Measurements from ENCODE around the gene PROC. TPM values are rescaled to one million over a fixed set of nuclear protein-coding genes. Genes with fewer than 3 reads are reported as not detected.

The PROC gene
- polyA plus RNA-seq, 1 experiment: not detected

DNA sequence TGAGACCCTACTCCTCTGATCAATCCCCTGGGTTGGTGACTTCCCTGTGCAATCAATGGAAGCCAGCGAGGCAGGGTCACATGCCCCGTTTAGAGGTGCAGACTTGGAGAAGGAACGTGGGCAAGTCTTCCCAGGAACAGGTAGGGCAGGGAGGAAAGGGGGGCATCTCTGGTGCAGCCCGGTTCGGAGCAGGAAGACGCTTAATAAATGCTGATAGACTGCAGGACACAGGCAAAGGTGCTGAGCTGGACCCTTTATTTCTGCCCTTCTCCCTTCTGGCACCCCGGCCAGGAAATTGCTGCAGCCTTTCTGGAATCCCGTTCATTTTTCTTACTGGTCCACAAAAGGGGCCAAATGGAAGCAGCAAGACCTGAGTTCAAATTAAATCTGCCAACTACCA, 821 bp upstream of the PROC start:
- no peak for DNase-seq (ENCODE audit: low read depth, low spot score)
- TF ChIP-seq, protein P1, sequence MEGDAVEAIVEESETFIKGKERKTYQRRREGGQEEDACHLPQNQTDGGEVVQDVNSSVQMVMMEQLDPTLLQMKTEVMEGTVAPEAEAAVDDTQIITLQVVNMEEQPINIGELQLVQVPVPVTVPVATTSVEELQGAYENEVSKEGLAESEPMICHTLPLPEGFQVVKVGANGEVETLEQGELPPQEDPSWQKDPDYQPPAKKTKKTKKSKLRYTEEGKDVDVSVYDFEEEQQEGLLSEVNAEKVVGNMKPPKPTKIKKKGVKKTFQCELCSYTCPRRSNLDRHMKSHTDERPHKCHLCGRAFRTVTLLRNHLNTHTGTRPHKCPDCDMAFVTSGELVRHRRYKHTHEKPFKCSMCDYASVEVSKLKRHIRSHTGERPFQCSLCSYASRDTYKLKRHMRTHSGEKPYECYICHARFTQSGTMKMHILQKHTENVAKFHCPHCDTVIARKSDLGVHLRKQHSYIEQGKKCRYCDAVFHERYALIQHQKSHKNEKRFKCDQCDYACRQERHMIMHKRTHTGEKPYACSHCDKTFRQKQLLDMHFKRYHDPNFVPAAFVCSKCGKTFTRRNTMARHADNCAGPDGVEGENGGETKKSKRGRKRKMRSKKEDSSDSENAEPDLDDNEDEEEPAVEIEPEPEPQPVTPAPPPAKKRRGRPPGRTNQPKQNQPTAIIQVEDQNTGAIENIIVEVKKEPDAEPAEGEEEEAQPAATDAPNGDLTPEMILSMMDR (IDR thresholded peaks at IDR 0.05; ENCODE audit: low read depth, low read length): no peak
- Histone ChIP-seq H3K9me3 (ENCODE audit: control insufficient read depth, insufficient read depth, low read length) (no peaks in the 10 kb centered on the region; the same call in 1 of the 2 replicates), H3K27ac (ENCODE audit: low read depth, low read length) (no peak overlapping the region), H3K27me3 (ENCODE audit: control insufficient read depth, insufficient read depth, low read length) (peaks cover 10% of the 10 kb centered on the region), H3K4me3 (ENCODE audit: low read depth, low read length) (no peak overlapping the region)
- POLR2A ChIA-PET: no interaction called here
- CTCF ChIA-PET: interaction anchor here (1.2 kb wide), 1 partner anchor 62 kb away, joined by 3 read pairs; no protein-coding TSS in a partner anchor

GRCh38 chr2:127419112-127419430, 844 bp downstream of the PROC start:
- Histone ChIP-seq H3K4me3 (ENCODE audit: low read depth, low read length) (no peak overlapping the region), H3K27ac (ENCODE audit: low read depth, low read length) (no peak overlapping the region), H3K27me3 (ENCODE audit: control insufficient read depth, insufficient read depth, low read length) (peaks cover 22% of the 10 kb centered on the region), H3K9me3 (ENCODE audit: control insufficient read depth, insufficient read depth, low read length) (no peaks in the 10 kb centered on the region; the same call in 1 of the 2 replicates)
- TF ChIP-seq, protein P1 (IDR thresholded peaks at IDR 0.05; ENCODE audit: low read depth, low read length): no peak
- no peak for DNase-seq (ENCODE audit: low read depth, low spot score)
- CTCF ChIA-PET: no interaction called here
- POLR2A ChIA-PET: interaction anchor here (1.0 kb wide), 1 partner anchor 32 kb away, joined by 3 read pairs; no protein-coding TSS in a partner anchor

DNA sequence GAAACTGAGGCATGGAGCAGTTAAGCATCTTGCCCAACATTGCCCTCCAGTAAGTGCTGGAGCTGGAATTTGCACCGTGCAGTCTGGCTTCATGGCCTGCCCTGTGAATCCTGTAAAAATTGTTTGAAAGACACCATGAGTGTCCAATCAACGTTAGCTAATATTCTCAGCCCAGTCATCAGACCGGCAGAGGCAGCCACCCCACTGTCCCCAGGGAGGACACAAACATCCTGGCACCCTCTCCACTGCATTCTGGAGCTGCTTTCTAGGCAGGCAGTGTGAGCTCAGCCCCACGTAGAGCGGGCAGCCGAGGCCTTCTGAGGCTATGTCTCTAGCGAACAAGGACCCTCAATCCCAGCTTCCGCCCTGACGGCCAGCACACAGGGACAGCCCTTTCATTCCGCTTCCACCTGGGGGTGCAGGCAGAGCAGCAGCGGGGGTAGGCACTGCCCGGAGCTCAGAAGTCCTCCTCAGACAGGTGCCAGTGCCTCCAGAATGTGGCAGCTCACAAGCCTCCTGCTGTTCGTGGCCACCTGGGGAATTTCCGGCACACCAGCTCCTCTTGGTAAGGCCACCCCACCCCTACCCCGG, 1.3 kb downstream of the PROC start:
- TF ChIP-seq, protein P1 (IDR thresholded peaks at IDR 0.05; ENCODE audit: low read depth, low read length): no peak
- Histone ChIP-seq H3K4me3 (ENCODE audit: low read depth, low read length) (no peak overlapping the region), H3K27ac (ENCODE audit: low read depth, low read length) (no peak overlapping the region), H3K27me3 (ENCODE audit: control insufficient read depth, insufficient read depth, low read length) (peaks cover 22% of the 10 kb centered on the region), H3K9me3 (ENCODE audit: control insufficient read depth, insufficient read depth, low read length) (no peaks in the 10 kb centered on the region; the same call in 1 of the 2 replicates)
- POLR2A ChIA-PET: interaction anchor here (1.0 kb wide), 1 partner anchor 33 kb away, joined by 3 read pairs; no protein-coding TSS in a partner anchor
- DNase-seq (ENCODE audit: low read depth, low spot score): no peak
- CTCF ChIA-PET: no interaction called here

DNA sequence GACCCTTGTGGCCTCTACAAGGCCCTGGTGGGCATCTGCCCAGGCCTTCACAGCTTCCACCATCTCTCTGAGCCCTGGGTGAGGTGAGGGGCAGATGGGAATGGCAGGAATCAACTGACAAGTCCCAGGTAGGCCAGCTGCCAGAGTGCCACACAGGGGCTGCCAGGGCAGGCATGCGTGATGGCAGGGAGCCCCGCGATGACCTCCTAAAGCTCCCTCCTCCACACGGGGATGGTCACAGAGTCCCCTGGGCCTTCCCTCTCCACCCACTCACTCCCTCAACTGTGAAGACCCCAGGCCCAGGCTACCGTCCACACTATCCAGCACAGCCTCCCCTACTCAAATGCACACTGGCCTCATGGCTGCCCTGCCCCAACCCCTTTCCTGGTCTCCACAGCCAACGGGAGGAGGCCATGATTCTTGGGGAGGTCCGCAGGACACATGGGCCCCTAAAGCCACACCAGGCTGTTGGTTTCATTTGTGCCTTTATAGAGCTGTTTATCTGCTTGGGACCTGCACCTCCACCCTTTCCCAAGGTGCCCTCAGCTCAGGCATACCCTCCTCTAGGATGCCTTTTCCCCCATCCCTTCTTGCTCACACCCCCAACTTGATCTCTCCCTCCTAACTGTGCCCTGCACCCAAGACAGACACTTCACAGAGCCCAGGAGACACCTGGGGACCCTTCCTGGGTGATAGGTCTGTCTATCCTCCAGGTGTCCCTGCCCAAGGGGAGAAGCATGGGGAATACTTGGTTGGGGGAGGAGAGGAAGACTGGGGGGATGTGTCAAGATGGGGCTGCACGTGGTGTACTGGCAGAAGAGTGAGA, 2.0 kb downstream of the PROC start:
- DNase-seq (ENCODE audit: low read depth, low spot score): no peak
- POLR2A ChIA-PET: no interaction called here
- H3K27ac ChIP-seq (ENCODE audit: low read depth, low read length): no peak overlapping the region

More for the DNA sequence above, 2.0 kb downstream of the PROC start:
- no peak overlapping the region for H3K4me3 ChIP-seq (ENCODE audit: low read depth, low read length)
- TF ChIP-seq, protein P1 (IDR thresholded peaks at IDR 0.05; ENCODE audit: low read depth, low read length): no peak
- H3K9me3 ChIP-seq (ENCODE audit: control insufficient read depth, insufficient read depth, low read length): no peaks in the 10 kb centered on the region; the same call in 1 of the 2 replicates
- peaks cover 22% of the 10 kb centered on the region for H3K27me3 ChIP-seq (ENCODE audit: control insufficient read depth, insufficient read depth, low read length)
- CTCF ChIA-PET: no interaction called here

Measured in AG04450 (cell line).